H9 (cell line): ENCODE results near the gene ARHGAP15. TPM values are rescaled to one million over a fixed set of nuclear protein-coding genes. Genes with fewer than 3 reads are reported as not detected.

Experiments used
- DNase-seq: peaks from one replicate; pipeline ENCODE4 v3.0.0-alpha.2; 2017
- H2AFZ ChIP-seq: one replicate; pipeline ENCODE4 v1.6.1; 2013; ENCODE audit warnings: mild to moderate bottlenecking, low read length, control low read depth, moderate library complexity
- H2AK5ac ChIP-seq: 2 replicates; pipeline ENCODE4 v1.6.1; 2013; ENCODE audit warnings: low read length, control low read depth, mixed read lengths; ENCODE audit not compliant: insufficient read length
- H2BK120ac ChIP-seq: one replicate; pipeline ENCODE4 v1.6.1; 2013; ENCODE audit warnings: low read depth, mild to moderate bottlenecking, low read length, control low read depth, inconsistent platforms; ENCODE audit not compliant: poor library complexity, severe bottlenecking
- H2BK12ac ChIP-seq: 2 replicates; pipeline ENCODE4 v1.6.1; 2013; ENCODE audit warnings: low read length, control low read depth, mixed read lengths, low read depth; ENCODE audit not compliant: insufficient read length
- H2BK15ac ChIP-seq: 2 replicates; pipeline ENCODE4 v1.6.1; 2013; ENCODE audit warnings: low read depth, low read length, control low read depth
- H2BK20ac ChIP-seq: one replicate; pipeline ENCODE4 v1.6.1; 2013; ENCODE audit warnings: low read depth, mild to moderate bottlenecking, low read length, control low read depth, inconsistent platforms; ENCODE audit not compliant: poor library complexity, severe bottlenecking
- H2BK5ac ChIP-seq: 2 replicates; pipeline ENCODE4 v1.6.1; 2013; ENCODE audit warnings: low read length, control low read depth, mixed read lengths; ENCODE audit not compliant: insufficient read length
- H3K14ac ChIP-seq: 2 replicates; pipeline ENCODE4 v1.6.1; 2013; ENCODE audit warnings: low read length, control low read depth; ENCODE audit not compliant: insufficient read depth
- H3K18ac ChIP-seq: 2 replicates; pipeline ENCODE4 v1.6.1; 2013; ENCODE audit warnings: low read depth, mild to moderate bottlenecking, mixed read lengths, low read length, control low read depth; ENCODE audit not compliant: insufficient read length
- H3K23ac ChIP-seq: 2 replicates; pipeline ENCODE4 v1.6.1; 2013; ENCODE audit warnings: low read length, control low read depth, mixed read lengths, low read depth; ENCODE audit not compliant: insufficient read length
- H3K23me2 ChIP-seq: 2 replicates; pipeline ENCODE4 v1.6.1; 2013; ENCODE audit warnings: low read depth, mild to moderate bottlenecking, mixed read lengths, low read length, control low read depth; ENCODE audit not compliant: insufficient read length, poor library complexity, severe bottlenecking
- H3K27ac ChIP-seq: 2 replicates; pipeline ENCODE4 v1.5.1; 2013; ENCODE audit warnings: low read length, control low read depth, mixed read lengths, low read depth; ENCODE audit not compliant: insufficient read length
- H3K27me3 ChIP-seq: 2 replicates; pipeline ENCODE4 v1.6.1; 2013; ENCODE audit warnings: low read length, control low read depth, inconsistent platforms; ENCODE audit not compliant: insufficient read depth
- H3K4ac ChIP-seq: 2 replicates; pipeline ENCODE4 v1.6.1; 2013; ENCODE audit warnings: low read depth, mild to moderate bottlenecking, control low read depth, inconsistent platforms, low read length, moderate library complexity
- H3K4me1 ChIP-seq: 2 replicates; pipeline ENCODE4 v1.6.1; 2013; ENCODE audit warnings: low read length, control low read depth, inconsistent platforms; ENCODE audit not compliant: insufficient read depth
- H3K4me2 ChIP-seq: 2 replicates; pipeline ENCODE4 v1.6.1; 2013; ENCODE audit warnings: low read length, control low read depth, mixed read lengths; ENCODE audit not compliant: insufficient read length, insufficient read depth
- H3K56ac ChIP-seq: 2 replicates; pipeline ENCODE4 v1.6.1; 2013; ENCODE audit warnings: low read depth, mild to moderate bottlenecking, mixed read lengths, low read length, control low read depth; ENCODE audit not compliant: insufficient read length
- H3K79me1 ChIP-seq: 2 replicates; pipeline ENCODE4 v1.6.1; 2013; ENCODE audit warnings: low read depth, mild to moderate bottlenecking, moderate library complexity, low read length, control low read depth, inconsistent platforms; ENCODE audit not compliant: insufficient read depth, poor library complexity, severe bottlenecking
- H3K79me2 ChIP-seq: 2 replicates; pipeline ENCODE4 v1.6.1; 2013; ENCODE audit warnings: low read length, control low read depth, inconsistent platforms; ENCODE audit not compliant: insufficient read depth
- H3K9ac ChIP-seq: 2 replicates; pipeline ENCODE4 v1.6.1; 2013; ENCODE audit warnings: low read length, control low read depth, mixed read lengths; ENCODE audit not compliant: insufficient read length; ENCODE audit errors: extremely low read depth
- H3K9me3 ChIP-seq: one replicate; pipeline ENCODE4 v1.6.1; 2013; ENCODE audit warnings: low read depth, low read length, inconsistent platforms; ENCODE audit not compliant: control insufficient read depth
- H3T11ph ChIP-seq: one replicate; pipeline ENCODE4 v1.6.1; 2013; ENCODE audit warnings: mild to moderate bottlenecking, low read length, control low read depth, inconsistent platforms
- H4K20me1 ChIP-seq: one replicate; pipeline ENCODE4 v1.6.1; 2013; ENCODE audit not compliant: control insufficient read depth, insufficient read length, insufficient read depth
- H4K5ac ChIP-seq: 2 replicates; pipeline ENCODE4 v1.6.1; 2013; ENCODE audit warnings: low read depth, mild to moderate bottlenecking, mixed read lengths, low read length, control low read depth; ENCODE audit not compliant: insufficient read length
- H4K8ac ChIP-seq: replicated peaks from 2 replicates; pipeline ENCODE4 v1.6.1; 2013; ENCODE audit warnings: low read length, control low read depth, mixed read lengths, low read depth; ENCODE audit not compliant: insufficient read length
- H4K91ac ChIP-seq: 2 replicates; pipeline ENCODE4 v1.6.1; 2013; ENCODE audit warnings: low read depth, mild to moderate bottlenecking, moderate library complexity, mixed read lengths, low read length, control low read depth; ENCODE audit not compliant: insufficient read length
- H3K27ac Mint-ChIP-seq, 3 experiments: 2 replicates in 2 of 3; 3 replicates in 1 of 3; pipeline ENCODE4 v1.8.0; 2020 to 2021; ENCODE audit warnings: mixed read lengths in 3 of 3, mild to moderate bottlenecking in 1 of 3, moderate library complexity in 1 of 3
- H3K27me3 Mint-ChIP-seq: 2 replicates; pipeline ENCODE4 v1.8.0; 2021; ENCODE audit warnings: low read depth, mild to moderate bottlenecking, moderate library complexity, mixed read lengths
- H3K36me3 Mint-ChIP-seq, 3 experiments: 2 replicates in 2 of 3; 3 replicates in 1 of 3; pipeline ENCODE4 v1.8.0; 2020 to 2021; ENCODE audit warnings: low read depth in 3 of 3, mixed read lengths in 3 of 3; ENCODE audit not compliant: insufficient read depth in 1 of 3
- H3K4me1 Mint-ChIP-seq, 2 experiments: 2 replicates each; pipeline ENCODE4 v1.8.0; 2020; ENCODE audit warnings: mixed read lengths in 2 of 2
- H3K4me3 Mint-ChIP-seq, 2 experiments: 2 replicates in 1 of 2; 3 replicates in 1 of 2; pipeline ENCODE4 v1.8.0; 2020 to 2021; ENCODE audit warnings: mild to moderate bottlenecking in 2 of 2, mixed read lengths in 2 of 2, moderate library complexity in 1 of 2
- H3K9me3 Mint-ChIP-seq, 2 experiments: 2 replicates in 1 of 2; 3 replicates in 1 of 2; pipeline ENCODE4 v1.8.0; 2020; ENCODE audit warnings: mild to moderate bottlenecking in 2 of 2, mixed read lengths in 2 of 2, moderate library complexity in 1 of 2
- WGBS: extraction: QIAGEN DNeasy Blood & Tissue Kit; methylation state at CpG from one replicate; pipeline ENCODE4 v1.1.7; 2013; ENCODE audit warnings: missing lambda C conversion rate, low lambda C conversion rate, mixed read lengths; ENCODE audit not compliant: insufficient read length; ENCODE audit errors: extremely low coverage; 5-methylcytosine and 5-hydroxymethylcytosine counted together
- total RNA-seq: library from RNA; stranded (reverse); gene quantifications from 2 replicates; pipeline ENCODE4 v1.2.1, GENCODE V29; 2021
- TF ChIP-seq, protein P1 (sequence below): fragments of 200-600 bp; sonication (generic); conservative IDR thresholded peaks from 3 replicates; pipeline ENCODE4 v1.8.0; 2021; ENCODE audit warnings: antibody characterized with exemption, mild to moderate bottlenecking

ARHGAP15 gene
- total RNA-seq, 1 experiment from 2014 or later: not detected

DNA sequence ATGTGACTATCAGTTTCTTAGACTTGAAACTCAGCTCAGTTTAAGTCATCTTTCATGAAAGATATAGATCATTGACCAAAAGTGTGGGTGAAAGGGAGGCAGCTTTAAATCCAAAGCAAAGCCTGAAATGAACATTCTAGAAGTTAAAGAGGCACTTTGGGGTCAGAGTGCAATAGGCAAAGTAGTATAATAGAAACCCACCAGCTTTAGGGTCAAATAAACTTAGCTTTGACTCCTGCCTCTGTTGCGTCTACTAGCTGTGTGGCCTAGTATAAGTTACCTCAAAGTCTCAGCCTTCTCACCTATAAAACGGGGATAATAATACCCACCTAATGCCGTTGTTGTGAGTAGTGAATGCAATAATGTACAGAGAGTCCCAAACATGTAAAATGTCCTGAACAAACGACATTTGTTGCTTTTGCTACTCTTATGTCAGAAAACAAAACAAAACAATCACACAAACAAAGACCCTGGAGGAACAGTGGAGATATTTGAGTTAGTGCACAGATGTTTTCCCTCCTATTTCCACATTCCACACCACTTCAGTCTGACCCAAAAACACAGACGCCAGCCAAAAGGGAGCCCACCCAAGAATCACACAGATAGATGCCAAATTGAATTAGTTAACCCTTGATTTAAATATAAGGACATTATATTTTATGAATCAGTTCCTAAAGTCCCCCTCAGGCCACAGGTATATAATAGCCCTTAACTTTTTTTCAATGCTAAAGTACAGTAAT is 657.0 kb downstream of the ARHGAP15 start:
- Histone ChIP-seq H3K79me2 (no peaks in the 10 kb centered on the region), H3T11ph (no peak overlapping the region), H3K9ac (no peak overlapping the region), H2AK5ac (no peak overlapping the region), H3K4ac (no peak overlapping the region), H2AFZ (no peak overlapping the region), H2BK120ac (no peak overlapping the region), H3K4me1 (peaks cover 2% of the 10 kb centered on the region; the same call in 1 of the 2 replicates), H3K27ac (no peak overlapping the region), H3K18ac (no peak overlapping the region), H3K23ac (no peak overlapping the region), H3K79me1 (no peaks in the 10 kb centered on the region), H3K14ac (no peak overlapping the region), H2BK15ac (no peak overlapping the region), H4K91ac (no peak overlapping the region), H3K23me2 (no peaks in the 10 kb centered on the region), H3K4me2 (no peak overlapping the region), H3K9me3 (no peaks in the 10 kb centered on the region), H2BK5ac (no peak overlapping the region), H4K8ac (no peak overlapping the region), H4K20me1 (no peaks in the 10 kb centered on the region), H3K27me3 (no peaks in the 10 kb centered on the region), H2BK12ac (no peak overlapping the region), H3K56ac (no peak overlapping the region), H2BK20ac (no peak overlapping the region), H4K5ac (no peak overlapping the region)
- WGBS: no CpG with 5 or more reads among the region's 5 CpGs
- no peaks in the 10 kb centered on the region for H3K27me3 Mint-ChIP-seq
- peaks cover 8 to 11% of the 10 kb centered on the region in 2 experiments for H3K4me1 Mint-ChIP-seq
- H3K27ac Mint-ChIP-seq: no peak overlapping the region
- no peak for DNase-seq
- H3K9me3 Mint-ChIP-seq: 0 out of 5 replicates have a peak, but pooled peaks cover 0 to 2% of the 10 kb centered on the region in 2 experiments
- H3K4me3 Mint-ChIP-seq: no peak overlapping the region
- TF ChIP-seq, protein P1, sequence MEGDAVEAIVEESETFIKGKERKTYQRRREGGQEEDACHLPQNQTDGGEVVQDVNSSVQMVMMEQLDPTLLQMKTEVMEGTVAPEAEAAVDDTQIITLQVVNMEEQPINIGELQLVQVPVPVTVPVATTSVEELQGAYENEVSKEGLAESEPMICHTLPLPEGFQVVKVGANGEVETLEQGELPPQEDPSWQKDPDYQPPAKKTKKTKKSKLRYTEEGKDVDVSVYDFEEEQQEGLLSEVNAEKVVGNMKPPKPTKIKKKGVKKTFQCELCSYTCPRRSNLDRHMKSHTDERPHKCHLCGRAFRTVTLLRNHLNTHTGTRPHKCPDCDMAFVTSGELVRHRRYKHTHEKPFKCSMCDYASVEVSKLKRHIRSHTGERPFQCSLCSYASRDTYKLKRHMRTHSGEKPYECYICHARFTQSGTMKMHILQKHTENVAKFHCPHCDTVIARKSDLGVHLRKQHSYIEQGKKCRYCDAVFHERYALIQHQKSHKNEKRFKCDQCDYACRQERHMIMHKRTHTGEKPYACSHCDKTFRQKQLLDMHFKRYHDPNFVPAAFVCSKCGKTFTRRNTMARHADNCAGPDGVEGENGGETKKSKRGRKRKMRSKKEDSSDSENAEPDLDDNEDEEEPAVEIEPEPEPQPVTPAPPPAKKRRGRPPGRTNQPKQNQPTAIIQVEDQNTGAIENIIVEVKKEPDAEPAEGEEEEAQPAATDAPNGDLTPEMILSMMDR: no peak
- H3K36me3 Mint-ChIP-seq: no peaks in the 10 kb centered on the region
